HG02981 (cell line): ENCODE measurements around the gene WDR18.

Experiments
- ATAC-seq: cut with Tn5 transposase; IDR thresholded peaks from one replicate; pipeline ENCODE4 v1.9.1; 2021; ENCODE audit warnings: mild to moderate bottlenecking, moderate library complexity; ENCODE audit not compliant: unreplicated experiment

WDR18 gene

DNA sequence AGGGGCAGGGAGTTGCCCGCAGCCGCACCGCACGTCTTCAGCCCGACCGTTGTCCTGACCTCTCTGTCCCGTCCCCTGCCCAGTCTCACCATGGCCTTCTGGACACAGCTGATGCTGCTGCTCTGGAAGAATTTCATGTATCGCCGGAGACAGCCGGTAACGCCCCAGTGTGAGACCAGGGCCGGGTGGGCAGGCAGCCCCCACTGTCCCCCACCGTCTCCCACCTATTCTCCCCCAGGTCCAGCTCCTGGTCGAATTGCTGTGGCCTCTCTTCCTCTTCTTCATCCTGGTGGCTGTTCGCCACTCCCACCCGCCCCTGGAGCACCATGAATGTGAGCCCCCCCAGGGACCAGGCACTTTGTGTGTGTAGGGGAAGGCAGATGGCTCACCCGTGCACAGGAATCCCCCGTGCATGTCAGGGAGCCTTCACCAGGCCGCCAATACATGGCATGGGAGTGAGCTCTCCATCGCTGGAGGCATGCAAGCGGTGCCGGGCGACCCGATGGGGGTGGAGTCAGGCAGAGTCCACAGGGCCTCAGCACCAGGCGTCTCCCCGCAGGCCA, 57.2 kb downstream of the WDR18 start:
- ATAC-seq = no peak

DNA sequence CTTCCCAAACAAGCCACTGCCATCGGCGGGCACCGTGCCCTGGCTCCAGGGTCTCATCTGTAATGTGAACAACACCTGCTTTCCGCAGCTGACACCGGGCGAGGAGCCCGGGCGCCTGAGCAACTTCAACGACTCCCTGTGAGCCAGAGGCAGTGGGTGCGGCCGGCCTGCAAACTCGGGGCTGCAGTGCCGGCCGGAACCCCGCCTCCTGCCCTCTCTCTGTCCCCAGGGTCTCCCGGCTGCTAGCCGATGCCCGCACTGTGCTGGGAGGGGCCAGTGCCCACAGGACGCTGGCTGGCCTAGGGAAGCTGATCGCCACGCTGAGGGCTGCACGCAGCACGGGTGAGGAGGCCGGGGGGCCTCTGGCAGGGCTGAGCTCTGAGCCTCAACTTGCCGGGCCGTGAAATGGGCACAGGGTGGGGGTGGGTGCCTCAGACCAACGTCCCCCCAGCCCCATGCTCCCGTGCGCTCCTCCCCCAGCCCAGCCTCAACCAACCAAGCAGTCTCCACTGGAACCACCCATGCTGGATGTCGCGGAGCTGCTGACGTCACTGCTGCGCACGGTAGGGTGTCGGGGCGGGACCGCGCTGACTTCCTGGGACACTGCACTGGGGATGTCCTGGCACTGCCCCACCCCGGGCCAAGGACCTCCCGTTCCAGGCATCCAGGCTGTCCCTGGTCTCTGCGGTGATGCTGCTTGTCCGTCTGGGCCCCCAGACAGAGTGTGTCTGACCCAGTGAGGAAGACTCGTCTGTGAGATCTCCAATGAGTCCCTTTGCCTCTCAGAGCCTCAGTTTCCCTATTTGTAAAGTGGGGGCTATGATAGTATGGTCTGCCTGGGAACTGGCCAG, 57.9 kb downstream of the WDR18 start:
- no peak for ATAC-seq

DNA sequence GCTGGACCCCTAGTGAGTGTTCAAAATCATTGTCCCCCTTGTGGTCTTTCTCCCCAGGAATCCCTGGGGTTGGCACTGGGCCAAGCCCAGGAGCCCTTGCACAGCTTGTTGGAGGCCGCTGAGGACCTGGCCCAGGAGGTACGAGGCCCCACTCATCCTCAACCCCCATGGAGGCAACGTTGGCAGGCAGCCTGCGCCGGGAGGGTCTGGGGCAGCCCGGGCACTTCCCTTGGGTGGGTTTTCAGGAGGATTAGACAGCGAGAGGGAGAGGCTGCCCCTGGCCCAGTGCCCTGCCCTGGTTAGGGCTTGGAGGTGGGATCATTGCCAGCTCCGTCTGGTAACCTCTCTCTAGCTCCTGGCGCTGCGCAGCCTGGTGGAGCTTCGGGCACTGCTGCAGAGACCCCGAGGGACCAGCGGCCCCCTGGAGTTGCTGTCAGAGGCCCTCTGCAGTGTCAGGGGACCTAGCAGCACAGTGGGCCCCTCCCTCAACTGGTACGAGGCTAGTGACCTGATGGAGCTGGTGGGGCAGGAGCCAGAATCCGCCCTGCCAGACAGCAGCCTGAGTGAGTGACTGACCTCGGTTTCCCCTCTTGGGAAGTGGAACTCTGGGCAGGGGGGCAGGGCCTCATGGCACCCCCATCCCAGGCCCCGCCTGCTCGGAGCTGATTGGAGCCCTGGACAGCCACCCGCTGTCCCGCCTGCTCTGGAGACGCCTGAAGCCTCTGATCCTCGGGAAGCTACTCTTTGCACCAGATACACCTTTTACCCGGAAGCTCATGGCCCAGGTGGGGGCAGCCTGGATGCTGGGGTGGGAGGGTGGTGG, 58.8 kb downstream of the WDR18 start:
- ATAC-seq = no peak
